NT2/D1 (cell line): ENCODE results near the gene KLHL30.

Source experiments
- YY1 ChIP-seq: IDR thresholded peaks from 2 replicates; pipeline ENCODE4 v1.6.1; 2011; ENCODE audit not compliant: insufficient read length, insufficient read depth
- ZNF274 ChIP-seq: IDR thresholded peaks from 2 replicates; pipeline ENCODE4 v1.6.1; 2011; ENCODE audit warnings: mild to moderate bottlenecking, low read depth, low read length

GRCh38 chr2:238128534-238129001 is 9.9 kb upstream of the KLHL30 start:
- TF ChIP-seq YY1 (no peak), ZNF274 (no peak)
